Activated CD8-positive, alpha-beta T cell treated with anti-CD3 and anti-CD28 coated beads for 36 hours (primary cell): ENCODE measurements around the gene ZNF536. TPM values are rescaled to one million over a fixed set of nuclear protein-coding genes. Genes with fewer than 3 reads are reported as not detected.

Experiments
- ATAC-seq: fragments of 200-7000 bp; cut with Tn5 transposase; one replicate; pipeline ENCODE4 v1.10.0; 2021; ENCODE audit warnings: mild to moderate bottlenecking, moderate library complexity
- CTCF ChIA-PET: fragments of 350-600 bp; sonication (Branson Sonifier 250); formaldehyde crosslinking; loops from one replicate; lab custom pipeline; 2021; ENCODE audit warnings: antibody characterized with exemption; lab: Charles Lee
- POLR2A ChIA-PET: fragments of 350-600 bp; sonication (Branson Sonifier 250); formaldehyde crosslinking; loops from one replicate; lab custom pipeline; 2021; ENCODE audit warnings: antibody characterized with exemption; lab: Charles Lee
- DNase-seq: peaks from one replicate; pipeline ENCODE4 v3.0.0-alpha.2; 2020
- H3K27ac Mint-ChIP-seq: one replicate; pipeline ENCODE4 v1.8.0; 2021; ENCODE audit warnings: mild to moderate bottlenecking, mixed read lengths
- H3K27me3 Mint-ChIP-seq: one replicate; pipeline ENCODE4 v1.8.0; 2021; ENCODE audit warnings: mixed read lengths
- H3K36me3 Mint-ChIP-seq: one replicate; pipeline ENCODE4 v1.8.0; 2021; ENCODE audit warnings: low read depth, mixed read lengths
- H3K4me1 Mint-ChIP-seq: one replicate; pipeline ENCODE4 v1.8.0; 2021; ENCODE audit warnings: low read depth, mixed read lengths
- H3K4me3 Mint-ChIP-seq: one replicate; pipeline ENCODE4 v1.8.0; 2021; ENCODE audit warnings: mild to moderate bottlenecking, moderate library complexity, mixed read lengths
- H3K9me3 Mint-ChIP-seq: one replicate; pipeline ENCODE4 v1.8.0; 2021; ENCODE audit warnings: mixed read lengths
- intact Hi-C: fragments of 100-400 bp; cut with micrococcal nuclease; formaldehyde crosslinking; loops from one replicate; pipeline ENCODE4 v1.10.0; 2022
- total RNA-seq, 2 experiments: library from RNA; stranded (reverse); gene quantifications; one replicate each; pipeline ENCODE4 v1.2.3, GENCODE V29; 2021
- TF ChIP-seq, protein P1 (sequence below): fragments of 200-600 bp; IDR thresholded peaks from one replicate; pipeline ENCODE4 v1.8.0; 2022; ENCODE audit warnings: antibody characterized with exemption, mild to moderate bottlenecking

Gene ZNF536
- total RNA-seq, 2 experiments from 2014 or later = not detected

DNA sequence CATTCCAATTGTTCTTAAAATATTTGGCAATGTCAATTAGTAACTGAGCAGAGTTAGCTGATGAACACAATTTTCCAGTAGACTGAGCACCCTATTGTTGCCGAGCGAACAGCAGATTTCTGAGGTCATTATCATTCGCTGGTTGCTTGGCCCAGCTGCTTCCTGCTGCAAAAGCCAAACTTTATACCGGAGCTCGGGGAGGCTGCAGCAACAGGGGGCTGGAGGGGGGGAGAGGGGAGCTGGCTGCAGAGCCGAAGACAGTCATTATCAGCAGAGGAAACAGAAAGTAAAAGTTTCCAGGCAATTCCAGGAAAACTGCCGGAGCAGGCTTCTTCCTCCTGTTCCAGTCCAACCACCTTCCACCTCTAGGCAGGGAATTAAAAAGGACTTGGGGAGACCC lies 77.9 kb downstream of the ZNF536 start:
- CTCF ChIA-PET = no interaction called here
- H3K9me3 Mint-ChIP-seq = no peaks in the 10 kb centered on the region
- H3K27me3 Mint-ChIP-seq = peaks cover 7% of the 10 kb centered on the region
- H3K4me1 Mint-ChIP-seq = no peaks in the 10 kb centered on the region
- DNase-seq (no peak), ATAC-seq (no peak)
- POLR2A ChIA-PET = no interaction called here
- intact Hi-C loops = no loop called here
- no peaks in the 10 kb centered on the region for H3K36me3 Mint-ChIP-seq
- no peak overlapping the region for H3K4me3 Mint-ChIP-seq
- no peak overlapping the region for H3K27ac Mint-ChIP-seq
- TF ChIP-seq, protein P1, sequence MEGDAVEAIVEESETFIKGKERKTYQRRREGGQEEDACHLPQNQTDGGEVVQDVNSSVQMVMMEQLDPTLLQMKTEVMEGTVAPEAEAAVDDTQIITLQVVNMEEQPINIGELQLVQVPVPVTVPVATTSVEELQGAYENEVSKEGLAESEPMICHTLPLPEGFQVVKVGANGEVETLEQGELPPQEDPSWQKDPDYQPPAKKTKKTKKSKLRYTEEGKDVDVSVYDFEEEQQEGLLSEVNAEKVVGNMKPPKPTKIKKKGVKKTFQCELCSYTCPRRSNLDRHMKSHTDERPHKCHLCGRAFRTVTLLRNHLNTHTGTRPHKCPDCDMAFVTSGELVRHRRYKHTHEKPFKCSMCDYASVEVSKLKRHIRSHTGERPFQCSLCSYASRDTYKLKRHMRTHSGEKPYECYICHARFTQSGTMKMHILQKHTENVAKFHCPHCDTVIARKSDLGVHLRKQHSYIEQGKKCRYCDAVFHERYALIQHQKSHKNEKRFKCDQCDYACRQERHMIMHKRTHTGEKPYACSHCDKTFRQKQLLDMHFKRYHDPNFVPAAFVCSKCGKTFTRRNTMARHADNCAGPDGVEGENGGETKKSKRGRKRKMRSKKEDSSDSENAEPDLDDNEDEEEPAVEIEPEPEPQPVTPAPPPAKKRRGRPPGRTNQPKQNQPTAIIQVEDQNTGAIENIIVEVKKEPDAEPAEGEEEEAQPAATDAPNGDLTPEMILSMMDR = no peak

DNA sequence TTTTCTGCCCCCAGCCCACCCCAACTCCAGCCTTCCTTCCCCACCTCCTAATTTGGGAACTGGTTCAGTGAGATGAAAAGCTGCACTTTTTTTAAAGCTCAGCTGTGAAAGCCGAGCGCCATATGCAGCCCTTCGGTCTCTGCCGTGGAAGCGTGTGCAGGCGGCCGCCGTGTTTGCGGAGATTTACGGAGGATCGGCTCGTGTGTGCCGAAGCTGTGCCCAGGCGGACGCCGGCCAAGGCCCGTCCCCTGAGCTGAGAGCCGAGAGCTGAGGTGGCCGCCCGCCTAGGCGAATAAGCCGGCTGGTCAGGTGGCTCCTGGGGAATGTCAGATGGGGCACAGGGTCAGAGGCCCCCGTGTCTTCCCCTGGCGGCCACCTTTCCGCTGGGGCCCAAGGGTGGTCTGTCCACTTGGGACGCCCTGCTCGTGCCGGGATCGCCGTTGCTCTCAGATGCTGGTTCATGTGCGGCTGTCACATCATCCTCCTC lies 78.7 kb downstream of the ZNF536 start:
- no peaks in the 10 kb centered on the region for H3K9me3 Mint-ChIP-seq
- TF ChIP-seq, protein P1 = no peak
- ChIA-PET POLR2A (no interaction called here), CTCF (no interaction called here)
- H3K4me3 Mint-ChIP-seq = no peak overlapping the region
- H3K27ac Mint-ChIP-seq = no peak overlapping the region
- peaks cover 7% of the 10 kb centered on the region for H3K27me3 Mint-ChIP-seq
- DNase-seq = no peak
- no peaks in the 10 kb centered on the region for H3K36me3 Mint-ChIP-seq
- ATAC-seq = no peak
- intact Hi-C loops = no loop called here
- H3K4me1 Mint-ChIP-seq = no peaks in the 10 kb centered on the region

DNA sequence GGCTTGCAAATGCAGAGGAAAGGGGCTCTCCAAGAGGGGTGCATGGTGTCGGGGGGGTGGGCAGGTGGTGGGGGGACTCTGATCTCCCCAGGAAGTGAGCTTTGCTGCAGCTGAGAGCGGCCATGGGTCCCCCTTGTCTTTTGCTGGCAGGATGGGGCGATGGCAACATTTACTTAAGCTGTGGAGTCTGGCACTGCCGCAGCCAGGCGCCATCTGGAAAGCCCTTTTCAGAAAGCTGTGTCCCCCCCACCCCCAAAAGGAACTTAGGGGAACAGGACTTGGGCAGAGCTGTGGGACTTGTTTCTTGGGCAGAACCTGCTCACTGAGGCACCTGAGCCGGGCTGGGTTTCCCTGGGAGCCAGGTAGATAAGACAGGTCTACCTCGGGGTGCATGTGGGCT lies 80.7 kb downstream of the ZNF536 start:
- ChIA-PET POLR2A (no interaction called here), CTCF (no interaction called here)
- Mint-ChIP-seq H3K36me3 (no peaks in the 10 kb centered on the region), H3K4me1 (no peaks in the 10 kb centered on the region), H3K27ac (no peak overlapping the region), H3K27me3 (peaks cover 7% of the 10 kb centered on the region), H3K4me3 (no peak overlapping the region), H3K9me3 (no peaks in the 10 kb centered on the region)
- DNase-seq (no peak), ATAC-seq (no peak)
- TF ChIP-seq, protein P1 = no peak
- intact Hi-C loops = no loop called here

DNA sequence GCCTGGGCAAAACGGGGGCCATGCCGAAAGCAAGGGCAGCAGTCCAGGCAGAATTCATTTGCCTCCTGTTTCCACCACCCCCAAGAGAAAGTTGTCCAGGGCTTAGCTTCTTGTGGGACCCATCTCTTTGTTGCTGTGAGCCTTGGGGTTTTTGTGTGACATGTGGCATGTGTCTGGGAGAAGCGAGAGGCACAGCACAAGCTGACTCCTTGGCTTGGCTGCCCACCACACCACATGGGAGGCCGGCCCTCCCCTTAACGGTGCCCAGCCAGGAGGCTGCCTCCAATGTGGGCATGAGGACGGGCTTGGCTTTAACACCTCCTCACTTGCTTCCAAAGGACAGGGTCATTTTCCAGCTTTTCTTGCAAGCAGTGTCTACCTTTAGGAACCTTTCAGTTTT lies 81.6 kb downstream of the ZNF536 start:
- ChIA-PET POLR2A (no interaction called here), CTCF (no interaction called here)
- TF ChIP-seq, protein P1 = no peak
- Mint-ChIP-seq H3K9me3 (no peaks in the 10 kb centered on the region), H3K4me1 (no peaks in the 10 kb centered on the region), H3K36me3 (no peaks in the 10 kb centered on the region), H3K27me3 (peaks cover 4% of the 10 kb centered on the region), H3K4me3 (no peak overlapping the region), H3K27ac (no peak overlapping the region)
- ATAC-seq (no peak), DNase-seq (no peak)
- intact Hi-C loops = no loop called here

DNA sequence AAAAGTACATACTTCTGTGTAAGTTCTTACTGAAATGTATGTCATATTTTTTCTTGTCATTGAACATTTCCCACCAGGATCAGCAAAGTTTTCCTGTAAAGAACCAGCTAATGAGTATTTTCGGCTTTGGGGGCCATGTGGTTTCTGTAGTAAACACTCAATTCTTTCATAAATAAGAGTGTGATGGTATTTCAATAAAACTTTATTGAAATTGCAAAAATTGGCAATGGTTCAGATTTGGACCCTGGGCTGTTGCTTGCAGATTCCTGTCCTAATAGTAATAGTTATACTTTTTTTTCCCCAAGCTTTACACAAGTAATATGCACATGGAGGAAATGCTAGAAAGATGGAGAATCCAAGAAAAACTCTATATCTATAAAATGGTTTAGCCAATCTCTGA lies 83.7 kb downstream of the ZNF536 start:
- ATAC-seq (no peak), DNase-seq (no peak)
- ChIA-PET POLR2A (no interaction called here), CTCF (no interaction called here)
- TF ChIP-seq, protein P1 = no peak
- Mint-ChIP-seq H3K27me3 (no peaks in the 10 kb centered on the region), H3K36me3 (no peaks in the 10 kb centered on the region), H3K4me1 (no peaks in the 10 kb centered on the region), H3K4me3 (no peak overlapping the region), H3K27ac (no peak overlapping the region), H3K9me3 (peaks cover 3% of the 10 kb centered on the region)
- intact Hi-C loops = no loop called here
